Measurements from ENCODE around the gene MPHOSPH6.

DNA sequence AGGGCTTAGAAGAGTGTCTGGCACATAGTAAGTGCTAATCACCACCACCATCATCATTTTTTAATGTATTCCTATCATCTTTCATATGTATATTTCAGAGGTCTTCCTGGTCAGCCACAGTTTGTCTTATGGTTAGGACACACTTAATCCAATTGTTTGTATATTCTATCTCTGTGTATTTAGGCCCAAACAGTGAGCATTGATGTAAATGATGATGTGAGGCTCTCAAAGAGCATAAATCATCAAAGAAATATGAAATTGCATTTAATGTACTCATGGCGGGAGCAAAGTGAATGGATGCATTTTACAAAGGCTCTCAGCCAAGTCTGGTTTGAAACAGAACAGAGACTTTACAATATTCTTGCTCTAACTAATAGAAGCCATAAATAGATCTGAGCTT, 24.1 kb upstream of the MPHOSPH6 start:
- TF ChIP-seq, protein P1, sequence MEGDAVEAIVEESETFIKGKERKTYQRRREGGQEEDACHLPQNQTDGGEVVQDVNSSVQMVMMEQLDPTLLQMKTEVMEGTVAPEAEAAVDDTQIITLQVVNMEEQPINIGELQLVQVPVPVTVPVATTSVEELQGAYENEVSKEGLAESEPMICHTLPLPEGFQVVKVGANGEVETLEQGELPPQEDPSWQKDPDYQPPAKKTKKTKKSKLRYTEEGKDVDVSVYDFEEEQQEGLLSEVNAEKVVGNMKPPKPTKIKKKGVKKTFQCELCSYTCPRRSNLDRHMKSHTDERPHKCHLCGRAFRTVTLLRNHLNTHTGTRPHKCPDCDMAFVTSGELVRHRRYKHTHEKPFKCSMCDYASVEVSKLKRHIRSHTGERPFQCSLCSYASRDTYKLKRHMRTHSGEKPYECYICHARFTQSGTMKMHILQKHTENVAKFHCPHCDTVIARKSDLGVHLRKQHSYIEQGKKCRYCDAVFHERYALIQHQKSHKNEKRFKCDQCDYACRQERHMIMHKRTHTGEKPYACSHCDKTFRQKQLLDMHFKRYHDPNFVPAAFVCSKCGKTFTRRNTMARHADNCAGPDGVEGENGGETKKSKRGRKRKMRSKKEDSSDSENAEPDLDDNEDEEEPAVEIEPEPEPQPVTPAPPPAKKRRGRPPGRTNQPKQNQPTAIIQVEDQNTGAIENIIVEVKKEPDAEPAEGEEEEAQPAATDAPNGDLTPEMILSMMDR (conservative IDR thresholded peaks at IDR 0.05; ENCODE audit: low read depth, low read length) = no peak
- no peak for TF ChIP-seq EZH2phosphoT487 (IDR thresholded peaks at IDR 0.05; ENCODE audit: borderline replicate concordance, low read length)
- TF ChIP-seq EZH2 (IDR thresholded peaks at IDR 0.05; ENCODE audit: low read length, unreplicated experiment) = no peak

Measured in PC-3 (cell line).